ENCODE data around the gene RAD51B.

GRCh38 chr14:68020493-68020892 lies 200.9 kb downstream of the RAD51B start:
- TF ChIP-seq CTCF (conservative IDR thresholded peaks at IDR 0.05; ENCODE audit: low read depth, low read length) (no peak), EZH2phosphoT487 (IDR thresholded peaks at IDR 0.05; ENCODE audit: borderline replicate concordance, low read length) (no peak), EZH2 (IDR thresholded peaks at IDR 0.05; ENCODE audit: low read length, unreplicated experiment) (no peak)

Data from PC-3 (cell line).